Left ventricle myocardium inferior (tissue), 1 donor: ENCODE data around the gene CCL2. TPM values are rescaled to one million over a fixed set of nuclear protein-coding genes. Genes with fewer than 3 reads are reported as not detected.

Experiments used
- DNase-seq: peaks from one replicate; pipeline ENCODE4 v3.0.0-alpha.2; 2020
- H3K27ac ChIP-seq: fragments of 200-600 bp; replicated peaks from 2 replicates; pipeline ENCODE4 v1.8.0; 2021
- H3K27me3 ChIP-seq: fragments of 200-600 bp; 2 replicates; pipeline ENCODE4 v1.8.0; 2021; ENCODE audit warnings: low read depth
- H3K36me3 ChIP-seq: fragments of 200-600 bp; 2 replicates; pipeline ENCODE4 v1.8.0; 2021
- H3K4me1 ChIP-seq: fragments of 200-600 bp; 2 replicates; pipeline ENCODE4 v1.8.0; 2021
- H3K4me3 ChIP-seq: fragments of 200-600 bp; 2 replicates; pipeline ENCODE4 v1.8.0; 2021; ENCODE audit warnings: mild to moderate bottlenecking, moderate library complexity
- H3K9me3 ChIP-seq: fragments of 200-600 bp; replicated peaks from 2 replicates; pipeline ENCODE4 v1.8.0; 2021
- intact Hi-C: fragments of 100-400 bp; cut with micrococcal nuclease; formaldehyde crosslinking; loops from one replicate; pipeline ENCODE4 v1.11.0; 2022
- total RNA-seq: library from RNA; stranded (reverse); fragmentation: NEBNext Ultra II Directional; extraction: Animal tissue kit (Norgen Biotek cat#: 25700); gene quantifications from one replicate; pipeline ENCODE4 v1.2.1, GENCODE V29; 2021
- TF ChIP-seq, protein P1 (sequence below): fragments of 200-600 bp; IDR thresholded peaks from 2 replicates; pipeline ENCODE4 v1.8.0; 2021; ENCODE audit warnings: antibody characterized with exemption, mild to moderate bottlenecking, borderline replicate concordance
- donor health status: DM: no; HTN: yes; CAD: no; lungs with severe emphysema.

The CCL2 gene
- total RNA-seq, 1 donor from 2014 or later, result 24.3 TPM

DNA sequence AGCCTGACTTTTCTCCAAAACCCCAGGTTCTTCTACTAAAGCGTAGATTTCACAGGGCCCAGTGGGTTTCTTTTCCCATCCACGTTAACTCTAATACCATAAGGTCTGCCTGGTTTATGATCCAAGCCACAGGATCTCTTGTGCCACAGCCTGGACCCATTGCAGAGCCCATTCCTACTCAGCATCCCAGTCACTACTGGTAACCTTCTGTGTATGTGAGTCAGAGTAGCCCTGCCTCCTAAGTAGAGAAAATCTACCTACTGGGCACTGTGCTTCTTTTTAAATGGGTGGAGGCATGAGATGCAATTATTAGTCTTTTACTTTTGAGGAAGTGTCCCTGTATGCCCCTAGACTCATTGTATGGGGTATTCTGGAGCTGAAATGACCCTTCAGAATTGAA is 43.9 kb downstream of the CCL2 start:
- intact Hi-C loops, result no loop called here
- Histone ChIP-seq H3K27ac (no peak overlapping the region), H3K4me3 (no peak overlapping the region), H3K36me3 (no peaks in the 10 kb centered on the region), H3K9me3 (no peaks in the 10 kb centered on the region), H3K4me1 (peaks cover 37% of the 10 kb centered on the region), H3K27me3 (no peaks in the 10 kb centered on the region)
- no peak for DNase-seq
- TF ChIP-seq, protein P1, sequence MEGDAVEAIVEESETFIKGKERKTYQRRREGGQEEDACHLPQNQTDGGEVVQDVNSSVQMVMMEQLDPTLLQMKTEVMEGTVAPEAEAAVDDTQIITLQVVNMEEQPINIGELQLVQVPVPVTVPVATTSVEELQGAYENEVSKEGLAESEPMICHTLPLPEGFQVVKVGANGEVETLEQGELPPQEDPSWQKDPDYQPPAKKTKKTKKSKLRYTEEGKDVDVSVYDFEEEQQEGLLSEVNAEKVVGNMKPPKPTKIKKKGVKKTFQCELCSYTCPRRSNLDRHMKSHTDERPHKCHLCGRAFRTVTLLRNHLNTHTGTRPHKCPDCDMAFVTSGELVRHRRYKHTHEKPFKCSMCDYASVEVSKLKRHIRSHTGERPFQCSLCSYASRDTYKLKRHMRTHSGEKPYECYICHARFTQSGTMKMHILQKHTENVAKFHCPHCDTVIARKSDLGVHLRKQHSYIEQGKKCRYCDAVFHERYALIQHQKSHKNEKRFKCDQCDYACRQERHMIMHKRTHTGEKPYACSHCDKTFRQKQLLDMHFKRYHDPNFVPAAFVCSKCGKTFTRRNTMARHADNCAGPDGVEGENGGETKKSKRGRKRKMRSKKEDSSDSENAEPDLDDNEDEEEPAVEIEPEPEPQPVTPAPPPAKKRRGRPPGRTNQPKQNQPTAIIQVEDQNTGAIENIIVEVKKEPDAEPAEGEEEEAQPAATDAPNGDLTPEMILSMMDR, result no peak

DNA sequence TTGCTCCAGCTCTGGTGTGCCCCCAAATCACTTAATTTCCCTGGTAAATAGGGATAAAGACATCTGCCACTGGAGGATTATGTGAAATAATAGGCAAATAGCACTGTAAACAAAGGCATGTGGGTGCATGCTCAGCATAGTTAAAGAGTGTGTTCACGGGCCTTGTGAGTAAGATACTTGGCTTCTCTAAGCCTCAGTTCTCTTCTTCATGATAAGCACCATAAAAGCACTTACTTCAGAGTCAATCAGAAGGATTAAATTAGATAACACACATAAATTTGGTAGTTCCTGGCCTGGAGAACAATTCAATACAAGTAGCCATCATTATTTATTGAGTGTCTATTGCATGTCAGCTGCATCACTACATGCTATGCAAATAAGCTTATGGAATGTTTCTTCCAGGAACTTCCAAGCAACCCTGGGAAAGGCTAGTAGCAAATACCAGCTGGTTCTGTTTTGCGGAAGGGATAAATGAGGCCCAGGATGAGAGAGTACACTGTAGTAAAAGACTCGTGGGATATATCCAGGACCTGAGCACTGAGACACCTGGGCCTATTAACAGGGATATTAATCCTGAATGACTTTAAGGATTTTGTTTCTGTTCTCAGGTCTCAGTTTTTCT is 45.0 kb downstream of the CCL2 start:
- Histone ChIP-seq H3K27ac (peak overlapping the region; percentile 53), H3K4me3 (no peak overlapping the region)
- intact Hi-C loops, result loop anchor here (10.0 kb wide), 1 partner anchor 65 kb away; the partner anchor contains the start of gene CCL1

DNA sequence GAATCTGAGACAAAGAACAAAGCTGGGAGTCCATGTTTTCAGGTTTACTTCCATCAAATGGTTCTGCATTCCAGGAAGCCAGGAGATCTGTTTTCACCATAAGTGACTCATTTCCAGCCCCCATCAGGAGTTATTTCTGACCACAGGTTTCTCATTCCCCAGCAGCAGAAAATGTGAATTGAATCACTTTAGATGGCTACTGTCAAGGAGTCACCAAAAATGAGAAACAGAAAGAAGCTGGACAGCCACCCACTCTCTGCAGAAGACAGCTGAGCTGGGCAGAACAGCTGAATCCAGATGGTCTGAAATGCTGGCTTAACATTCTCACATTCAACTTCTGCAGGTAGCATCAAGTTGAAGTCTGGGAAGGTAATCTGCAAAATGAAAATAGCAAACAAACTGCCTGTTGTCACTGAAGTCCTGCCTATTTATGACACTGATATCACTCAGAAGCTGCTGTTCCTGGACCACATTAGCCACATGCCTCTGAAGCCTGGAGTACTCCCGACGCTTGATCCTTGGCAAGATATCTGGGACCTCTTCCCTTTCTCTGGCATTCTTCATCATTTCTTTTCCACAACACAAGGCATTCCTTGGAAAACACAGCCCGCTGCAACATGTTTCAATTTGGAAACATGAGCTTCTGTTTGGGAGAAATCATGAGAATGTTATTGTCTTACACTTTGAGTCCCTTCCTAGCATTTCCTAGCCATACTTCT is 45.7 kb downstream of the CCL2 start:
- TF ChIP-seq, protein P1, result no peak
- H3K4me3 ChIP-seq, result no peak overlapping the region
- H3K27ac ChIP-seq, result peak overlapping the region; percentile 53
- intact Hi-C loops, result loop anchor here (10.0 kb wide), 1 partner anchor 64 kb away; the partner anchor contains the start of gene CCL1
- peaks cover 37% of the 10 kb centered on the region for H3K4me1 ChIP-seq
- no peaks in the 10 kb centered on the region for H3K36me3 ChIP-seq
- no peaks in the 10 kb centered on the region for H3K27me3 ChIP-seq
- no peaks in the 10 kb centered on the region for H3K9me3 ChIP-seq
- no peak for DNase-seq

More for the DNA sequence above, 45.0 kb downstream of the CCL2 start:
- H3K9me3 ChIP-seq, result no peaks in the 10 kb centered on the region
- H3K36me3 ChIP-seq, result no peaks in the 10 kb centered on the region
- H3K4me1 ChIP-seq, result peaks cover 37% of the 10 kb centered on the region
- no peaks in the 10 kb centered on the region for H3K27me3 ChIP-seq
- no peak for DNase-seq
- TF ChIP-seq, protein P1, result no peak

DNA sequence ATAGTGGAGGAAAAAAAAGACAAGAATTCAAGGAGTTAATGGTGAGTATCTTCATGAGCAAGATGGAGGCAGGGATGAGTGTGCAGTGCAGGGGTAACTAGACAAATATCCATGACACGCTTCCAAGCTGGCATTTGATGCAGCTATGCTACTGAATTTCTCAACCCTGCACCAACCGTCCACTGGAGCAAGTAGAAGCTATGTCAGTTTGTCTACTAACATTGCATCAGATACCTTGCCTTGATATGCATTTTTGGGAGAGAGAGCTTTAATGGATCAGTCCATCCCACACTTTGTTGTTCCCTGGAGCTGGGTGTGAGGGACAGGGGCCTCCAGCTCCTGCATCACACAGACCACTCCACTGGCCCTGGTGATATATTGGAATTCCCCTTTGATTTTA is 46.9 kb downstream of the CCL2 start:
- Histone ChIP-seq H3K27ac (peak overlapping the region; percentile 53), H3K4me3 (no peak overlapping the region), H3K27me3 (no peaks in the 10 kb centered on the region), H3K9me3 (no peaks in the 10 kb centered on the region), H3K36me3 (no peaks in the 10 kb centered on the region), H3K4me1 (peaks cover 48% of the 10 kb centered on the region)
- intact Hi-C loops, result loop anchor here (10.0 kb wide), 1 partner anchor 63 kb away; the partner anchor contains the start of gene CCL1
- no peak for DNase-seq
- TF ChIP-seq, protein P1, result no peak

DNA sequence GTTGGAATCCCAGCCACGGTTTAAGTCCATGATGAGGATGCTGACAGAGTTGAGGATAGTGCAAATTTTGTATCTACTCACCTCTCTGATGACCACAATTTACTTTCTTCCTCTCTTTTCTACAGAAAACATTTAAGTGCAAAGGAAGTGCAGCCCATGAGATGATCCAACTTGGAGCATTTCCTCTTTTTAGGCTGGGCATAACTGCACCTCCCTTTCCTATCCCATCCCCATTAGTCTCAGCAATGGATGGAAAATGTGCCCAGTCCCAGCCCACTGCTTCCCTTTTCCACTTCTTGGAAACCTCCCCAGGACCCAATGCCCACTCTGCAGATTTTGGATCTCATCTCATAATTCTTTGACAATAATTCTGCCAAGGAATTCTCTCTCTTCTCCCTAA is 47.6 kb downstream of the CCL2 start:
- Histone ChIP-seq H3K27me3 (no peaks in the 10 kb centered on the region), H3K4me1 (peaks cover 55% of the 10 kb centered on the region), H3K9me3 (no peaks in the 10 kb centered on the region), H3K4me3 (no peak overlapping the region), H3K27ac (no peak overlapping the region), H3K36me3 (no peaks in the 10 kb centered on the region)
- intact Hi-C loops, result loop anchor here (10.0 kb wide), 1 partner anchor 62 kb away; the partner anchor contains the start of gene CCL1
- DNase-seq, result no peak
- TF ChIP-seq, protein P1, result no peak
